ENCODE measurements around the gene KIR2DL4.
"Not testable (repeated sequence)": the region's sequence is repeated elsewhere in the genome, so short reads cannot be mapped to it uniquely, and the experiment has no call there.

GRCh38 chr19:54863459-54863858, 60.0 kb downstream of the KIR2DL4 start:
- TF ChIP-seq EZH2phosphoT487 (IDR thresholded peaks at IDR 0.05; ENCODE audit: borderline replicate concordance, low read depth, low read length); CTCF (conservative IDR thresholded peaks at IDR 0.05; ENCODE audit: low read length): not testable (repeated sequence)

All from OCI-LY7 (cell line).